ENCODE measurements around the gene TXLNB.
"Not testable (repeated sequence)": the region's sequence is repeated elsewhere in the genome, so short reads cannot be mapped to it uniquely, and the experiment has no call there.

TXLNB gene

DNA sequence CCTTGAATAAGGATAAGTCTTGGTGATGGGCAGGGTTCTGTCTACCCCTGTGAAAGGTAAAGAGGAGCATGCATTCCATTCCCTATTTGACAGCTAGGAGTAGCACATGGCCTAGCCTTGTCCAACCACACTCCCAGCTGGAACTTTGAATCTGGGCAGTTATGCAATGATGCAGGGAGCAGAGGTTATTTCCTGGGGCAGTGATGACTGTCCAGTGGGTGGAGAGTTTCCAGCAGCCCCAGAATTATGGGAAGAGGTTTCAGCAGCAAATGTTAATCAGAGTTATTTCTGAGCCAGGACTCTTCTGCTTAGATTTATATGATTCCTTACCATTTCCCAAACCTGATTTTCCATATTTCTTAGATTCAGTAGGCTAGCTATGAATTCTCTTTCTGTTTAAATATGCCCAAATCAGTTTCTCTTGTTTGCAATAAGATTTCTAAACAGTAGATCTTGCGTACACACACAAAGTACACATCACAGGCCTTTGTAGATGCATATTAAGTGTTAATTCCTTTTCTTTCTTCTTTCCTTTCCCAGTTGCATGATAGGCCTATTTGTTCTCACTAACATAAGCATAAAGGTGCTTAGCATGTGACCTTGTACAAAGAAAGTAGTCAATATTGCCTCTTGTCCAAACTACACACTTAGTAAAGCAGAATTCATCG, 17.3 kb upstream of the TXLNB start:
- DNase-seq, result no peak

DNA sequence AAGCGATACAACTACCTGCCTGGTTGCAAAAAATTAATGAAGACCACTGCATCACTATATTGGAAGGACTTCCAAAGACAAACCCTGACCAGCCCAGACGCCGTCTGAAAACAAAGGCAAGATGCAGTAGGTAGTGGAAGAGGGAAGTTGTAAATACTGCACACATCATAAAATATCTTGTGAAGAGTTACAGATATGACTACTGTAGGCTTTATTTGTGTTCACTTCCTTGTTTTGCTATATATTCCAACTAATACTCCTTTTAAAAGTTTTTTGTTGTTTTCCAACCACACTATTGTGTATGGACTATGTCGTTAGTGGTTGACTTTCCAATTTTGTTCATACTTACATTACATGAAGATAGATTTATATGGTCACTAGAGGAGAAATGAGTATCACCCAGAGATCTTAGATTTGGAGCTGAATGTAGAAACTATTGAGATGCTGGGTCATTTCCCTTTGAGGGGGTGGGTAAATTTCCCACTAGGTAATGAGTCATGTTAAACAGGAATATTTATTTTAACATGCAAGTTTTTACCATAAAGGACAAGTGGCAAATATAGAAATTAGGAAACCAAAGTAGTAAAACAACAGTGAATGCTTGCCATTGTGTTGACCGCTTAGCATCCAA, 16.6 kb upstream of the TXLNB start:
- DNase-seq, result no peak

DNA sequence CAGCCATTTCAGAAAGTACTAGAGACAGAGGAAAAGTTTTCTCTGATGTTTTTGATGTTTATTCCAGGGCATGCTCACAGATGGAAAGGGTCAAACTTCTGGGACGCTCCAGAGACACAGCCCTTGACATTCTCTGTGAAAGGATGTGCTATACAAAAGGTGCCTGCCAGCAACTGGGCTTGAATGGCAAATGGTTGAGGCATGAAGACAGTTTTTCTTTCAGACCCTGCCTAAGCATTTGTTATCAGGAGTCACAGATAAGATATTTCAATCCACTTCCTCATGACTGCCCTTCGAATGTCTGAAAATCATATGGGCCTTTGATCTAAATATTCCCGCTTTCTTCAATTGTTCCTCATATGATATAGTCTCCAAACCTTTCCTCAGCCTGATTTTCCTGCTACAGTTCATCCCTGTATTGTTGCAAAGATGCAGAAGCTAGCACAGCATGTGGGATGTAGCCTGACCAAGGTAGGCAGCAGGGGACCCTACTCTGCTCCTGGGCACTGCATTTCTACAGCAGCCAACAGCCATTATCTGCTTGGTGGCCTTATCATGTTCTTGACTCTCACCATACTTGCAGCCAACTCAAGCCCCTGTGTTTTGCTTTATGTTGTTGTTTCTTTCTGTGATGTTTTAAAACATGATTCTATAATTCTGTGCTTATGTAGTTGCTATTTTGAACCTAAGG, 14.6 kb upstream of the TXLNB start:
- no peak for DNase-seq

DNA sequence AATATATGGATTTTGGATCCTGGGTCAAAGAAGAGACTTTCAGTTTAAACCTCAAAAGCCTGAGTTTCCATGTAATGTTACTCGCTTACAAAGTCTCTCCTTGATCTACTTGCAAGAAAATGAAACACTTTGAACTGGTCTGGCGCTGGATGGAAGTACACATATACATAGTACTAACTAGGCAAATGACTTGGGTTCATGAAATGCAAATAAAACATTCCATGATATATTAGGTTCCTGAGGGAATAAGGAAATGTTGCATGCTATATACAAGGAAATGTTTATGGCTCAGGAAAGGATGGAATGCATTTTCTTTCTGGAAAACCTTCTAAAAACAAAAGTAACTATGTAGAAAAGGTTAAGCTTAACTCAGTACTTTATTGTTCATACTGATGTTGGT, 11.4 kb upstream of the TXLNB start:
- DNase-seq, result no peak

DNA sequence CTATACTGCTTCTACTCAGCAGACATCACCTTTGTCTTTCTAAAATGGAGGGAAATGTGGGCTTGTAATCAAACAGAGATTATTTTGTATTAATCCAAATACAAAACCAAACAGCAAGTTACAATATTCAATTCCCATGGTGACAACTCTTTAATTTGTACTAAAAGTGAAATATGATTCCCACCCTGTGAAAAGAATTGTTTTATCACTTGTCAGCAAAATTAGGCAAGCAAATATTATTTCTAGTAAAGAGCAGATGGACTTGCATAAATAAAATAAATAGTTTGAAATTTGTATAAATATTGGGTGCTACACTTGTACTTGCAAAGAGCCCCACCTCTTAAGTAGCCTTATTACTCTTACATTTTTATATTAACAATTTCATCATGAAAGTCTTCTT, 6.1 kb upstream of the TXLNB start:
- no peak for DNase-seq

DNA sequence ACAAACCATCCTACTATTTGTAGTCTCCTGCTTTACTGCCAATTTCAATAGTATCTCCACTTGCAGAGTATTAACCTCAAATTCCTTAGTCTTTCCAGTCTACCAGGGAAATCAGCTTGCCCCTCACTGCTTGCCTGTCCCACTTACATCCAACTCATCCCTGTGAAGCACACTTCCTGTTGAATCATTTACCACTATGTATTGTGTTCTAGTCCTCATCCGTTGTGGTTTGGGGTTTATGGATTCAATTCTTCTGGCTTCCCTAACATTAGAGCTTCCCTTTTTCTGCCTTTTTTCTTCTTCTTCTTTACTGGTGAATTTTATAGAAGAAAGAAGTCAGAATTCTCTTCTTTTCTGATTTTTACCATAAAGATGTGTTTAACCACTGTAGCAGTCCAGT, 5.1 kb upstream of the TXLNB start:
- DNase-seq, result no peak

DNA sequence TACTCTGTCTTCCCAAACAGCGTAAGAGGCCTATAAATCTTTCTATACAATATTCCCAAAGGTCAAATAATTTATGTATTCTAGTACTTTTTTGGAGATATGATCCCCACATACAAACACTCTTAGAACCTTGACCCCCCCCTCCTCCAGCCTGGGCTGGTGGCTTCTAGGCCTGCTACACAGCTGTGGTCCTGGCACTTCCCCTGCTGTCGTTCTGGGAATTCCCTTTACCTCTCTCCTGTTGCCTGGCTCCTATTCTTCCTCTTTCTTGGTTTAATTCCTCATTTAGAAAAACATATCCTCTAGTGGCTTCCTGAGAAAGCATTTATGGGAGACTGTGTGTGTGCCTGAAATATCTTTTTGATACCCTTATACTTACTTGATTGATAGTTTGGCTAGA, 4.1 kb upstream of the TXLNB start:
- no peak for DNase-seq

DNA sequence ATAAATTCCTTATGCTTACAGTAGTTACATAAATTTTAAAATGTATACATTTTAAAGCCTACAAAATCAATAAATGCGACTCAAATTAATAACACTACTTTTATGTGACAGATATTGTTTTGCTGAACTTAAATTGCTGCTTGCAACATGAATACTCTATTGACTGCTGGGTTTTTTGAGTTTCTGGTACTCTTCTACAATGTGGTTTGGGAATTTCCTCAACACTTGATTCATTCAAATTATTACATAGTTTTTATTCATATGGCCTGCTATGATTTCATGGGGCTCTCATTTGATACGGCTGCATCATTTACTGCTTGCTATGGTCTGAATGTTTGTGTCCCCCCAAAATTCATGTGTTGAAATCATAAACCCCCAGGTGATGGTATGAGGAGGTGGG, 2.3 kb upstream of the TXLNB start:
- no peak for DNase-seq

DNA sequence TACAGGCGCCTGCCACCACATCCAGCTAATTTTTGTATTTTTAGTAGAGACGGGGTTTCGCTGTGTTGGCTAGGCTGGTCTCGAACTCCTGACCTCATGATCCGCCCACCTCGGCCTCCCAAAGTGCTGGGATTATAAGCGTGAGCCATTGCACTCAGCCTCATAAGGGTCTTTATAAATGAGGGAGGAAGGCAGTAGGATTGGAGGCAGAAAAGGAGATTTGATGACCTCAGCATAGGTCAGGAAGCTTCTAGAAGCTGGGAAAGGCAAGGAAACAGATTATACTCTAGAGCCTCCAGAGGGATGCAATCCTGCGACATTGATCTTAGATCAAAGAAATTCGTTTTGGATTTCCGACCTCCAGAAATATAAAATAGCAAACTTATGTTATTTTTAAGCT, 1.4 kb upstream of the TXLNB start:
- DNase-seq, result not testable (repeated sequence)

DNA sequence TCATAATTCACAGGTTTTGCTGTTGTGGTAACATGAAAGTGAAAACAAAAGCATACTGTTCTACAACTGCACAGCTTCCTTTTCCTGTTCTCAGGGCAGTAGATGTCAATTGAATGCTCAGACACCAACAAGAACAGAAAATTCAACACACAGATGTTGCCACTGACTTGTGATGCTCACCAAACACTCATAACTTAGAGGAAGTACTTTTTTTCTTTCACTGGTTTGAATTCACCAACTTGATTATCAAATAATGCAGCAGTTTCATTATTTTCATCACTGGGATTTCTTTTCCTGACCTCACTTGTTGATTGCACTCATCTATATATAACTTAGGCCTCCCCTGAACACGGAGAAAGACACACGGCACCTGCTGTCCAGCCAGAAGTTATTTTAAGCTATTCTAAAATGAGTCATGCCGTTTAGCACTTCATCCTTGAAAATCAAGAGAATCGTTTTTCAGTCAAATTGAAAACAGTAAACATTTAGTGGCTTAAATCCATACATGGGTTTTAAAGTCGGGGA, 949 bp downstream of the TXLNB start:
- no peak for DNase-seq

DNA sequence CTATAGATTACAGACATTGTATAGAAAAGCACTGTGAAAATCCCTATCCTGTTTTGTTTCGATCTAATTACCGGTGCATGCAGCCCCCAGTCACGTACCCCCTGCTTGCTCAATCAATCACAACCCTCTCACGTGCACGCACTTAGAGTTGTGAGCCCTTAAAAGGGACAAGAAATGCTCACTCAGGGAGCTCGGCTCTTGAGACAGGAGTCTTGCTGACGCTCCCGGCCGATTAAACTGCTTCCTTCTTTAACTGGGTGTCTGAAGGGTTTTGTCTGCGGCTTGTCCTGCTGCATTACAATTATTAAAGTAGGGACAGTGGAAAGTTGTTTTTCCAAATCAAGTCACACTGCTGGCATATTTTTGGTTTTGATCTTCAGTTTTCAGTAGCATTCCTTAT, 2.6 kb downstream of the TXLNB start:
- no peak for DNase-seq

DNA sequence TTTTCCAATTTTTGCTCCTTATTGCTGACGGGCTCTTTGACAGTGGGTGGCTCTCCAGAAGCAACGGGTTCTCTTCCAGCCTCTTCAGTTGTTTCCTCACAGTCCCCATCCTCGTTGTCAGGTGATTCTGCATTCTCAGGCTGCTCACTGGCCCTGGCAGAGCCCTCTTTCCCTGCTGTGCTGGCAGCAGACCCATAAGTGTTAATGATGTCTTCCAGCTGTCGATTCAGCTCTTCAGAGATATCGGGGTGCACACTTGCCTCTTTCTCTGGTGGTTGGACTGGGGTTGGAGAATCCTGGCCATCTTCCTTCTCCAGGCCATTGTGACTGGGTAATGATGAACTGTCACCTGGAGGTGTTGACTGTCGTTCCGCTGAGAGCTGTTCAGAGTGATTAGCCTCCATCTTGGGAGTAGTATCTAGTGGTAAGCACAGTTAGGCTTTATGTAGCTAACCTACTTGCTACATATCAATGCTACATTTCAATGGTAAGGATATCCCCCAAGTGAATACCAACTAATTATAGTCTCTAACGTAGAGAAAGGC, 3.2 kb downstream of the TXLNB start:
- no peak for DNase-seq

DNA sequence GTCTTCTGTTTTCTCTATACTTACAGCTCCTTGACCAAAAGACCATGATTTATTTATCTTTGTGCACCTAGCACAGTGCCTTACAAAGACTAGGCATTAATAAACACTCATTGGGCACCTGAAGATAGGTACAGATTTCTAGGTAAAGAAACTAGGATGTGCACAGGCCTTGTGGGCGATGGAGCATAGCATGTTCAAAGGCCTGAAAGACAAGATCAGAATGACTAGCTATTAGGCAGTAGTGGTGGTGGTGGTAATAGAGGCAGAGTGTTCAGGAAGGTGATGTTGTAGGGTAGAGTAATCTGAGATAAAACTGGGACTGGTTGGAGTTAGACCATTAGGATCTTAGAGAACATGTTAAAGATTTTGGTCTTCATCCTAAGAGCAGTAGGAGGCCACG, 3.9 kb downstream of the TXLNB start:
- DNase-seq, result no peak

DNA sequence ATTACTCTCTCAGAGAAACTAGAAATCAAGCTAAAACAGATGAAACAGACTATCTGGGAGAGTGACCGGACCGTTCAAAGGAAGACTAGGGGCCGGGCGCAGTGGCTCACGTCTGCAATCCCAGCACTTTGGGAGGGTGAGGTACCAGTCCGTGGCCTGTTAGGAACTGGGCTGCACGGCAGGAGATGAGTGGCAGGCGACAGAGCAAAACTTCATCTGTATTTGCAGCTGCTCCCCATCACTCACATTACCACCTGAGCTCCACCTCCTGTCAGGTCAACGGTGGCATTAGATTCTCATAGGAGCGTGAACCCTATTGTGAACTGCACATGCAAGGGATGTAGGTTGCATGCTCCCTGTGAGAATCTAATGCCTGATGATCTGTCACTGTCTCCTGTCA, 5.4 kb downstream of the TXLNB start:
- not testable (repeated sequence) for DNase-seq

DNA sequence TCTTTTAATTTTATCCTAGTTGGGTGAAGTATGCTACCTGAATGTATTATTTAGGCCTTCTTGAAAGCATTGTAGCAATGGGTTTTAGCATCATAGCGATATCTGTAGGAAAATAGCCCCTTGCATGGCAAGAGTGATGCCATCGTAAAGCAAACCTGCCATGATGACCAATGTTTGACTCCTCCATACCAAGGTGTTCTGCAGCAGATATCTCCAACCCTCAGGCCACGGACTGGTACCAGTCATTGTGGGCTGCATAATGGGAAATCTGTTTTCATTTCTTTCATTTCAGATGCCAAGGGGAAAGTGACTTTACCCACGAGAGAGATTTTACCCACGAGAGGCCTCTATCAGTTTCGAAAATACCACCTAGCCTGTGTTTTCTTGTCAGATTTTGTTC, 6.2 kb downstream of the TXLNB start:
- no peak for DNase-seq

DNA sequence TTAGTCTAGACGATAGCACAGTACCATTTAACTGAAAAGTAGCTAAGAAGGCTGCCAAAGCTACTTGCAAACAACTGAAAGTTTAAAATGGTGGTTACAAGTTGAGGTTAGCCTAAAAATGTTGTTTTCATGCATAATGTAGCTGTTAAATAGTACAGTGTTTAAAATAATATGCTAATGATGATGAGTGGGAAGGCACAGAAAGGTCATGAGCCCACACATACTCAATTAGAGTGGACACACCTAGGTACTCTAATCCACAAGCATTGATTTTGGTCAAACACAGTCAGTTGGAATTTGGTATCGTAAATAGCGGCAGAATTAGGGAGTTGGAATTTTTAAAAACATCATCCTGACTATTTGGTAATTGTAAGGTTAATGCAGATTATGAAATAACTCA, 7.0 kb downstream of the TXLNB start:
- DNase-seq, result no peak

DNA sequence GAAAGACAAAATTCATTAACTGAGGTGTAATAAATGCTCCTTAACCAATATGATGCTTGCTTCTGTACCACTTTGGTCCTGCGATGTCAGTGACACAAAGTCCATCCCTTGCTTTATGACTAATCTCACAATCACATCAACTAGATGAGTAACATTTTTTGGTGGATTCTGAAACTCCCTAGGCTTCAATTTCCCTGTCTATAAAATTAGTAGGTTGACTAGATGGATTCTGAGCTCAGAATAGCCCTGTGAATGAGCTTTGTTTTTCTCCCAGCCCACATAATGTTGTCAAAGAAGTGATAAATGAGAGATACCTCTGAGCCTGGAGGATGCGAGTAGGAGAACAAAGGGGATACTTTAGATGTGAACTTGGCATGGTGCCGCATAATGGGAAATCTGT, 9.1 kb downstream of the TXLNB start:
- DNase-seq, result no peak

DNA sequence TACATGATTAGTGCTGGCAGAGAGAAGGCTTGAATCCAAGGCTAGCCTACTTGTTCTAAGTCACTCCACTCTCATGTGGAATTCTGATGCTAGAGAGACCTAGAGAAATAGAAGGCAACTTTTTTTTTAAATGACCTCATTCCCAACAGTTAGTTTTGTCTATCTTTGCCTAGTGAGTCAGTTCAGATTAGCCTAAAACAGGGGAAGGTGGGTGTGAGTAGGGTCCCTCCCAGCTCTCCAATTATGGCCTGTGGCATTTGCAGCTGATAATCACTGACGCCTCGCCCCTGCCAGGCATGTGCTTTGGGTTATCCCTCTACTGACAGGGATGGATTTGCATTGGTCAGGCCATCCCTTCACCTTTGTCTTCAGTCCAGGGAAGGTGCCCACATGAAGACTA, 13.6 kb downstream of the TXLNB start:
- no peak for DNase-seq

DNA sequence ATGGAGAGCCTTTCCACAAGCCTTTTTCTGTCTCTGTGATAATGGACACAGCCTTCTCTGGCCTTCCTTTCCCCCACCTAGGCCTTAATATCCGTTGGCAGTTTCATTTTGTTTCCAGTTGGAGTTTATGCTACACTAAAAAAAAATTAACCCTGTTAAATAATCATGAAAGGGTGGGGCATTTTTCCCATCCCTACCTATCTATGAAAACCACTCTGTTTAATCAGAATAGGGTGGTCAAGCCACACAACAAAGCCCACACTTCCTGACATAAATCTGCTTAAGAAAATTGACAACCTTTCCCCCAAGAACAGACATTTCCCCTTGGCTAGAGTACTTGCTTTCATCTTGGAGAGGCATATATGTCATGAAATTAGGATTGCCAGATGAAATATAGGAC, 14.2 kb downstream of the TXLNB start:
- no peak for DNase-seq

DNA sequence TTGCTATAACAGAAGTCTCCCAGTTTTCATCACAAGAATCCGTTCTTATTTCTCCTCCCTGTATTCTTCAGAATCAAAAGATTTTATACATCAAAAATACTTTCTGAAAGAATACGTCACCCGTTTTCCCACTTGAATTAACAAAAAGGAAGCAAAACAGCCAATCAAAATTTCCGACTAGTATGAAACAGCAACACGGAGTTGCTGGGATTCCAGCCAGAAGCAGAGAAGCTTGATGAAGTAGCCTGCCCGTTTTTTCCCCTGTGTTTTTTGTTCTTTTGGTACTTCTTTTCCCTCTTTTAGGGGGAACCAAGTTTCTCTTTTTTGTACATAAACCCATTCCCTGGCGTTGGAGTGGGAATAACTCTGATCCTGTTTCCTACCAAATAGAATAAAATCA, 14.6 kb downstream of the TXLNB start:
- DNase-seq, result no peak

DNA sequence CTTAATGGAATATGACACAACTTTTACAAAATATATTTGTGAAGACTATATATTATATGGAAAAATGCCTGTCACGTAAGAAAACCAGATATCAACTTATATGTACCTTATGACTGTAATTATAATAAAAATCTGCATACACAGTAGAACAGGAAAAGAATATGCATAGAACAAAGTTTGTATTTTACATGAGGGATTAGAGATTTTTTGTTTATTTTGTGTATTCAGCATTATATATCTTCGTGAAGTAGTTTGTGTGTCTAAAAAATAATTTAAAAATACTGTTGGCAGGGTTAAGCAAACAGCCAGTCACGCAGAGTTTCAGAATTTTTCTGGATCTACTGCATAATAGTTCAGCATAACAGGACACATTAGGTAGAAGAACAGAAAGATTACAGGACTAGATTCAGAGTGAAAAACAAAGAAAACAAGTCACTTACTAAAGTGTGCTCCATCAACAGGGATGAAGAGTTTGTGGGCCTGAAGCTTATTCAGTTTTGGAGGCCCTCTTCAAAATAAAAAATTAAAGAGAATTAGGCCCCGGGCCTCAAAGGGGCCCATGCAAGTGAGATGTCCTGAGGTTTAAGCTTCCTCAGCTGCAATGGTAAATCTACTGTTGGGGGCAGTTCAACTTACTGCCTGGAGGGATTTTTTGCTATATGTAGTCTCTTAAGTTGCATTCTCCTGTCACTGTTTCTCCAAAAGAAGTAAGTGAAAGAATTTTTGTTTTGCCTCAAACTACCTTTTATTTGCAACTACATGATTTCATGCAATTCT, 16.3 kb downstream of the TXLNB start:
- DNase-seq, result no peak

DNA sequence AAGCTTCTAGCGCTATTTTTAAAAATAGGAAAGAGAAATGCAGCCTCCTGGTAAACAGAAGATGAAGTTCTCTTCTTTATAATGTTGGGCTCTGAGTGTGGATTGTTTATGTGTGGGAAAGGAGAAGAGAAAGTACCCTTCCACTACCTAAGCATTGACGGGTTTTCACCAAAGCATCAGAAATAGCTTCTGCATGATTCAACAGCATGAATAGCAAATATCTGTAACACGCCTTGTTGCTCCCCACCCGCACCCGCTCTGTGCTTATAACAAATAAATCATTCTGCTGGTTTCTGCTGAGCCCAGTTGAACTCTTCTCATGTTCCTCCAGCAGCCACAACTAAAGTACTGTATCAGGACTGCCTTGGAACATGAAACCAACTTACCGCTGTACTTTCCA, 20.7 kb downstream of the TXLNB start:
- no peak for DNase-seq

DNA sequence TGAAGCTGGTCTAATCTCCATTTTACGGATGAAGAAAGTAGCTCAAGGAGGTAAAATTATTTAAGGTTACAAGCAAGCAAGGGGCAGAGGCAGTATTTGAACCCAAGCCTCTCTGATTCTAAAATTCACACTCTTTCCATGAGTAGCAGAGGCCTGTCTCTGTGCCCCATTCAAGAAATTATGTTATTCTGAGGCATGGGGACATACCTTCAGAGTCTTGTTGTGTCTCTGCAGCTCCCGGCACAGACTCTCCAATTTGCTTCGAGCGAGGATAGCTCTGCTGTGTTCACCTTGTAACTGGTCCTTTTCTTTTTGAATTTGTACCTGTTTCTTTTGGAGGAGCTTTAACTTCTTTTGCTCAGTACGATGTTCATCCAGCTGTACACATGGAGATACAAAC, 21.5 kb downstream of the TXLNB start:
- DNase-seq, result no peak

Measured in activated gamma-delta T cell (primary cell).